H1 (cell line): ENCODE results near the gene ZPR1. TPM values are rescaled to one million over a fixed set of nuclear protein-coding genes. Genes with fewer than 3 reads are reported as not detected.

Experiments used
- CTCF ChIA-PET: fragments of 300-600 bp; sonication (Branson Sonifier 250); formaldehyde crosslinking; loops from one replicate; lab custom pipeline; 2021; ENCODE audit not compliant: partially characterized antibody; lab: Charles Lee
- POLR2A ChIA-PET: fragments of 300-600 bp; sonication (Branson Sonifier 250); formaldehyde crosslinking; loops from one replicate; lab custom pipeline; 2021; ENCODE audit warnings: inconsistent platforms; ENCODE audit not compliant: partially characterized antibody; lab: Charles Lee
- DNase-seq, 2 experiments: peaks; one replicate each; pipeline versions ENCODE4 v3.0.0 to v3.0.0-alpha.2; 2010 to 2022; ENCODE audit warnings: low spot score in 2 of 2, low read depth in 1 of 2, mixed read lengths in 1 of 2
- FAIRE-seq: peaks from 2 replicates; lab custom pipeline; 2011; peaks lifted over from hg19 to GRCh38; lab: Jason Lieb, UNC
- H2AFZ ChIP-seq: 2 replicates; pipeline ENCODE4 v1.8.1; 2012; ENCODE audit warnings: low read length, inconsistent platforms
- H2AK5ac ChIP-seq: 2 replicates; pipeline ENCODE4 v1.6.1; 2013; ENCODE audit warnings: low read depth, low read length
- H2BK120ac ChIP-seq: replicated peaks from 2 replicates; pipeline ENCODE3; 2013; ENCODE audit warnings: low read depth, low read length, inconsistent platforms
- H2BK12ac ChIP-seq: 2 replicates; pipeline ENCODE4 v1.6.1; 2013; ENCODE audit warnings: low read depth, low read length
- H2BK15ac ChIP-seq: 2 replicates; pipeline ENCODE4 v1.6.1; 2013; ENCODE audit warnings: low read length
- H2BK20ac ChIP-seq: 2 replicates; pipeline ENCODE4 v1.6.1; 2013; ENCODE audit warnings: low read length
- H2BK5ac ChIP-seq: 2 replicates; pipeline ENCODE4 v1.6.1; 2013; ENCODE audit warnings: low read depth, low read length
- H3K14ac ChIP-seq: 2 replicates; pipeline ENCODE4 v1.6.1; 2013; ENCODE audit warnings: inconsistent platforms; ENCODE audit not compliant: insufficient read length
- H3K18ac ChIP-seq: 2 replicates; pipeline ENCODE4 v1.6.1; 2013; ENCODE audit warnings: low read length; ENCODE audit errors: extremely low read depth
- H3K23ac ChIP-seq: 2 replicates; pipeline ENCODE4 v1.6.1; 2013; ENCODE audit warnings: inconsistent platforms; ENCODE audit not compliant: insufficient read length
- H3K23me2 ChIP-seq: 2 replicates; pipeline ENCODE4 v1.6.1; 2013; ENCODE audit warnings: low read depth, low read length
- H3K27ac ChIP-seq: 2 replicates; pipeline ENCODE4 v1.6.1; 2011; ENCODE audit warnings: low read depth, low read length, inconsistent platforms
- H3K27me3 ChIP-seq, 4 experiments: replicated peaks in 1 of 4; 1 replicate in 1 of 4; 2 replicates in 3 of 4; pipeline versions ENCODE4 v1.6.1 to v1.8.1; 2011 to 2013; ENCODE audit warnings: low read length in 3 of 4, mild to moderate bottlenecking in 3 of 4, inconsistent platforms in 2 of 4, mixed read lengths in 2 of 4, moderate library complexity in 1 of 4; ENCODE audit not compliant: control insufficient read depth in 3 of 4, insufficient read depth in 3 of 4; ENCODE audit errors: extremely low read depth in 1 of 4
- H3K36me3 ChIP-seq, 4 experiments: 2 replicates each; pipeline versions ENCODE4 v1.6.1 to v1.8.1; 2011 to 2013; ENCODE audit warnings: mild to moderate bottlenecking in 4 of 4, low read length in 3 of 4, moderate library complexity in 2 of 4, control low read depth in 1 of 4, inconsistent platforms in 1 of 4; ENCODE audit not compliant: insufficient read depth in 4 of 4, control insufficient read depth in 2 of 4
- H3K4ac ChIP-seq: replicated peaks from 2 replicates; pipeline ENCODE3; 2013; ENCODE audit warnings: low read length, low read depth, mixed read lengths, inconsistent platforms; ENCODE audit not compliant: insufficient read length
- H3K4me1 ChIP-seq, 4 experiments: replicated peaks in 1 of 4; 1 replicate in 1 of 4; 2 replicates in 3 of 4; pipeline versions ENCODE4 v1.6.1 to v1.8.1; 2011 to 2013; ENCODE audit warnings: low read length in 3 of 4, inconsistent platforms in 2 of 4, mixed read lengths in 1 of 4; ENCODE audit not compliant: insufficient read depth in 4 of 4, control insufficient read depth in 3 of 4
- H3K4me2 ChIP-seq, 2 experiments: 2 replicates each; pipeline versions ENCODE4 v1.6.1 to v1.8.1; 2011 to 2013; ENCODE audit warnings: low read depth in 2 of 2, low read length in 2 of 2, control low read depth in 1 of 2, inconsistent platforms in 1 of 2, mild to moderate bottlenecking in 1 of 2; ENCODE audit not compliant: insufficient read depth in 1 of 2
- H3K4me3 ChIP-seq, 4 experiments: fragments of 200-600, 300-600 bp in 1 of 4; sonication (generic), shearing (Covaris generic), sonication (Bioruptor Twin) in 1 of 4; 2 replicates each; pipeline versions ENCODE4 v1.5.1 to v1.8.1; 2011 to 2016; ENCODE audit warnings: low read length in 4 of 4, low read depth in 3 of 4, control low read depth in 2 of 4, inconsistent platforms in 2 of 4, mild to moderate bottlenecking in 2 of 4, mixed read lengths in 1 of 4, moderate library complexity in 1 of 4; ENCODE audit not compliant: insufficient read depth in 2 of 4; ENCODE audit errors: extremely low read depth in 1 of 4
- H3K56ac ChIP-seq: replicated peaks from 2 replicates; pipeline ENCODE3; 2013; ENCODE audit warnings: low read depth, mild to moderate bottlenecking, mixed read lengths, low read length, inconsistent platforms; ENCODE audit not compliant: insufficient read length
- H3K79me1 ChIP-seq: 2 replicates; pipeline ENCODE4 v1.6.1; 2013; ENCODE audit warnings: low read depth, low read length, control low read depth
- H3K79me2 ChIP-seq, 2 experiments: 2 replicates each; pipeline versions ENCODE4 v1.6.1 to v1.8.1; 2012 to 2013; ENCODE audit warnings: low read length in 2 of 2, mild to moderate bottlenecking in 2 of 2, inconsistent platforms in 1 of 2; ENCODE audit not compliant: insufficient read depth in 2 of 2, control insufficient read depth in 1 of 2
- H3K9ac ChIP-seq, 4 experiments: replicated peaks in 1 of 4; 1 replicate in 1 of 4; 2 replicates in 3 of 4; pipeline versions ENCODE4 v1.6.1 to v1.8.1; 2011 to 2013; ENCODE audit warnings: low read depth in 3 of 4, low read length in 3 of 4, control low read depth in 2 of 4, mild to moderate bottlenecking in 2 of 4, moderate library complexity in 2 of 4, inconsistent platforms in 1 of 4; ENCODE audit errors: extremely low read depth in 1 of 4
- H3K9me3 ChIP-seq, 2 experiments: 2 replicates each; pipeline versions ENCODE4 v1.6.1 to v1.8.1; 2012 to 2013; ENCODE audit warnings: mild to moderate bottlenecking in 2 of 2, moderate library complexity in 2 of 2, control low read depth in 1 of 2, inconsistent platforms in 1 of 2, low read depth in 1 of 2, low read length in 1 of 2, mixed read lengths in 1 of 2; ENCODE audit not compliant: insufficient read depth in 2 of 2
- H4K20me1 ChIP-seq, 2 experiments: replicated peaks in 1 of 2; 2 replicates each; pipeline versions ENCODE3 to v1.8.1; 2011 to 2013; ENCODE audit warnings: inconsistent platforms in 2 of 2, low read length in 2 of 2, mild to moderate bottlenecking in 1 of 2; ENCODE audit not compliant: insufficient read depth in 2 of 2, control insufficient read depth in 1 of 2
- H4K5ac ChIP-seq: 2 replicates; pipeline ENCODE4 v1.6.1; 2013; ENCODE audit warnings: low read length, low read depth, mixed read lengths, inconsistent platforms; ENCODE audit not compliant: insufficient read length
- H4K8ac ChIP-seq: 2 replicates; pipeline ENCODE4 v1.8.0; 2013; ENCODE audit warnings: mild to moderate bottlenecking, moderate library complexity, low read length, inconsistent platforms; ENCODE audit not compliant: insufficient read depth; ENCODE audit errors: extremely low read depth
- H4K91ac ChIP-seq: replicated peaks from 2 replicates; pipeline ENCODE3; 2013; ENCODE audit warnings: low read length, mixed read lengths, inconsistent platforms; ENCODE audit not compliant: insufficient read length
- ASH2L ChIP-seq: fragments of 200-600, 300-600 bp; sonication (generic); IDR thresholded peaks from one replicate; pipeline ENCODE4 v1.7.1; 2017; ENCODE audit warnings: low read length
- FOSL1 ChIP-seq: IDR thresholded peaks from 2 replicates; pipeline ENCODE4 v1.6.1; 2011; ENCODE audit warnings: mild to moderate bottlenecking, low read depth, low read length, moderate library complexity; ENCODE audit not compliant: insufficient read depth
- KDM4A ChIP-seq: IDR thresholded peaks from one replicate; pipeline ENCODE4 v1.7.1; 2012; ENCODE audit warnings: low read depth, mild to moderate bottlenecking, moderate library complexity, low read length, inconsistent platforms; ENCODE audit not compliant: severe bottlenecking
- POU5F1 ChIP-seq: IDR thresholded peaks from 2 replicates; pipeline ENCODE4 v1.6.1; 2011; ENCODE audit warnings: low read depth, mild to moderate bottlenecking, low read length, moderate library complexity
- RAD21 ChIP-seq, 2 experiments: IDR thresholded peaks in 1 of 2; conservative IDR thresholded peaks in 1 of 2; 2 replicates each; pipeline ENCODE4 v1.6.1; 2011; ENCODE audit warnings: low read depth in 2 of 2, low read length in 2 of 2, improper control_type of control experiment in 1 of 2, inconsistent platforms in 1 of 2, mild to moderate bottlenecking in 1 of 2, moderate library complexity in 1 of 2
- RFX5 ChIP-seq: IDR thresholded peaks from 2 replicates; pipeline ENCODE4 v1.6.1; 2011; ENCODE audit warnings: low read depth, low read length, improper control_type of control experiment, borderline replicate concordance
- SIRT6 ChIP-seq: IDR thresholded peaks from one replicate; pipeline ENCODE4 v1.7.1; 2012; ENCODE audit warnings: low read length, inconsistent platforms
- TAF1 ChIP-seq: IDR thresholded peaks from 2 replicates; pipeline ENCODE4 v1.6.1; 2011; ENCODE audit warnings: mild to moderate bottlenecking, low read depth, low read length
- TBP ChIP-seq: IDR thresholded peaks from 2 replicates; pipeline ENCODE4 v1.6.1; 2011; ENCODE audit warnings: low read depth, low read length, improper control_type of control experiment
- YY1 ChIP-seq: IDR thresholded peaks from 2 replicates; pipeline ENCODE4 v1.6.1; 2011; ENCODE audit warnings: low read depth, mild to moderate bottlenecking, low read length
- WGBS, 2 experiments: shearing (Covaris generic) in 1 of 2; methylation state at CpG; one replicate each; pipeline versions ENCODE4 v1.1.6 to v1.1.7; 2013 to 2015; ENCODE audit warnings: low lambda C conversion rate in 2 of 2, mixed read lengths in 2 of 2, inconsistent platforms in 1 of 2, low coverage in 1 of 2, missing lambda C conversion rate in 1 of 2; ENCODE audit not compliant: insufficient replicate concordance in 2 of 2, insufficient coverage in 1 of 2, insufficient read length in 1 of 2; ENCODE audit errors: extremely low coverage in 1 of 2, missing lambda C conversion rate in 1 of 2; 5-methylcytosine and 5-hydroxymethylcytosine counted together
- polyA plus RNA-seq, 7 experiments: library from polyadenylated mRNA; depleted of rRNA in 3 of 7; stranded (reverse) in 5 of 7; unstranded in 2 of 7; fragments of >200 nt in 5 of 7; fragments of 200-250 nt in 2 of 7; gene quantifications; 1 replicate in 5 of 7; 2 replicates in 1 of 7; 4 replicates in 1 of 7; pipeline versions ENCODE4 v1.2.1 to v1.2.3, GENCODE V29; 2011 to 2013; ENCODE audit warnings: missing spikeins in 2 of 7, mixed read lengths in 2 of 7
- total RNA-seq: library from RNA; stranded (reverse); fragmentation: NEBNext Ultra II Directional; extraction: Animal tissue kit (Norgen Biotek cat#: 25700); gene quantifications from 2 replicates; pipeline ENCODE4 v1.2.1, GENCODE V29; 2021

Gene ZPR1
- total and polyA plus RNA-seq, 2 of the 8 experiments (the other 6 are each of a cell fraction or from before 2014, with no cell fraction given) = 36.7 to 70.5 TPM

- Histone ChIP-seq H3K9me3 (no peaks in the 10 kb centered on the region), H4K20me1 (no peaks in the 10 kb centered on the region), H3K27ac (no peak overlapping the region), H2BK120ac (no peak overlapping the region), H2AFZ (no peak overlapping the region), H3K4me3 (peak overlapping the region; percentile 79 to 93 (median 85)), H3K79me2 (peaks cover 0 to 15% of the 10 kb centered on the region in 2 experiments; a peak in 2 of 4 replicates), H3K18ac (peak overlapping the region; percentile 66), H2AK5ac (no peak overlapping the region), H3K79me1 (peaks cover 5% of the 10 kb centered on the region; the same call in 1 of the 2 replicates), H4K8ac (peak overlapping the region; percentile 39; the same call in 1 of the 2 replicates), H2BK5ac (no peak overlapping the region), H4K5ac (no peak overlapping the region), H3K4me1 (peaks cover 4 to 13% (median 7%) of the 10 kb centered on the region in 4 experiments), H3K36me3 (peaks cover 20 to 30% (median 24%) of the 10 kb centered on the region in 4 experiments), H3K56ac (no peak overlapping the region), H3K14ac (no peak overlapping the region), H2BK20ac (no peak overlapping the region), H2BK12ac (no peak overlapping the region), H4K91ac (no peak overlapping the region), H3K27me3 (peaks cover 0 to 11% (median 3%) of the 10 kb centered on the region in 4 experiments; a peak in 4 of 7 replicates), H3K23ac (no peak overlapping the region), H3K4me2 (peak overlapping the region; percentile 66 to 94), H2BK15ac (no peak overlapping the region), H3K23me2 (peaks cover 11% of the 10 kb centered on the region), H3K9ac (peak overlapping the region in 3 of 4 experiments; percentile 25 to 66 (median 65); a peak in 4 of 7 replicates), H3K4ac (peak overlapping the region; percentile 29)
- TF ChIP-seq FOSL1 (no peak), TAF1 (no peak), KDM4A (no peak), YY1 (no peak), POU5F1 (no peak), RAD21 (IDR thresholded peaks at IDR 0.05 in 1 of 2, conservative IDR thresholded peaks at IDR 0.05 in 1 of 2; ENCODE audit: low read depth in 2 of 2, low read length in 2 of 2) (no peak), ASH2L (no peak), TBP (no peak), SIRT6 (no peak), RFX5 (no peak)
- FAIRE-seq = no peak
- 77% methylated on average over 4 of the region's 4 CpGs; no CpG with 5 or more reads in 1 of the 2 experiments for WGBS, 2 experiments
- ChIA-PET CTCF (interaction anchor here (1.2 to 12.1 kb wide), 8 partner anchors 12 to 438 kb away, joined by 3 to 237 read pairs (median 10); partner anchors contain the start of genes APOA1, APOA4 and APOC3), POLR2A (interaction anchor here (1.9 to 6.0 kb wide), 3 partner anchors 14 to 48 kb away, joined by 6 to 29 read pairs (median 14); partner anchors contain the start of genes APOA1 and BUD13)
- DNase-seq = no peak
Observed at GRCh38 chr11:116788534-116788933, 711 bp upstream of the ZPR1 start.
